ENCODE data around the gene EFNB2.

GRCh38 chr13:106505732-106506131, 29.7 kb downstream of the EFNB2 start:
- no peak for TF ChIP-seq CTCF (IDR thresholded peaks at IDR 0.05)
- TF ChIP-seq ZNF281 (CRISPR knock-in tag; IDR thresholded peaks at IDR 0.05): no peak
- no peak for TF ChIP-seq ZNF671 (CRISPR knock-in tag; IDR thresholded peaks at IDR 0.05)
- no peak for TF ChIP-seq IRF2 (CRISPR knock-in tag; IDR thresholded peaks at IDR 0.05; ENCODE audit: borderline replicate concordance, low read depth)
- no peak for TF ChIP-seq ZNF232 (CRISPR knock-in tag; IDR thresholded peaks at IDR 0.05)
- no peak for TF ChIP-seq SP1 (CRISPR knock-in tag; conservative IDR thresholded peaks at IDR 0.05)
- no peak for TF ChIP-seq ZMAT4 (CRISPR knock-in tag; IDR thresholded peaks at IDR 0.05)
- TF ChIP-seq CREB1 (CRISPR knock-in tag; IDR thresholded peaks at IDR 0.05): no peak

Data from WTC11 (cell line).